Measurements from ENCODE around the gene CSRP1. TPM values are rescaled to one million over a fixed set of nuclear protein-coding genes. Genes with fewer than 3 reads are reported as not detected.

Gene CSRP1
- total RNA-seq, 1 donor from 2014 or later = 11.4 TPM

DNA sequence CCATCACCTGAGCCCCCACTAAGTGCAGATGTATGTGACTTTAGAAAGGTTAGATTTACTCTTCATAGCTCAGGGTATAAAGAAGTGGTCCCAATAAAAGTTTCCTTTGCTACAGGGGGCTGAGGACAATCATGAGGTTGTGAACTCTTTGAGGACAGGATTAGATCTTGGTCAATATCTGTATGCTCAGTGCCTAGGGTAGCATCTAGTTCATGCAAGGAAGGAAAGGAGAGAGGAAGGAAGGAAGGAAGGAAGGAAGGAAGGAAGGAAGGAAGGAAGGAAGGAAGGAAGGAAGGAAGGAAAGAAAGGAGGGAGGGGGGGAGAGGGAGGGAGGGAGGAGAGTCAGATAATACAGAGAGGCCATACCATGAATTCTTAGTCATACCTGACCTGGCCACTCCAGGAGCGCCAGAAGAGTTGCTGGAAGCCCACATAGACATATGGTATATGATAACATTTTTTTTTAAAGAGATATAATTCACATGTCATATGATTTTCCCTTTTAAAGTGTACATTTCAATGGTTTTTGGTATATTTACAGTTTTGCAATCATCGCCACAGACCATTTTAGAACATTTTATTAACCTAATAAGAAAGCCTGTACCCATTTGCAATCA is 9.7 kb upstream of the CSRP1 start:
- Mint-ChIP-seq H3K27me3 (ENCODE audit: low read depth) (no peaks in the 10 kb centered on the region), H3K9me3 (no peaks in the 10 kb centered on the region), H3K36me3 (no peaks in the 10 kb centered on the region), H3K4me3 (no peak overlapping the region), H3K4me1 (peaks cover 75% of the 10 kb centered on the region), H3K27ac (peak overlapping the region; percentile 98)
- no peak for DNase-seq (ENCODE audit: low spot score in 2 of 2, unreplicated experiment in 2 of 2)
- TF ChIP-seq, protein P1, sequence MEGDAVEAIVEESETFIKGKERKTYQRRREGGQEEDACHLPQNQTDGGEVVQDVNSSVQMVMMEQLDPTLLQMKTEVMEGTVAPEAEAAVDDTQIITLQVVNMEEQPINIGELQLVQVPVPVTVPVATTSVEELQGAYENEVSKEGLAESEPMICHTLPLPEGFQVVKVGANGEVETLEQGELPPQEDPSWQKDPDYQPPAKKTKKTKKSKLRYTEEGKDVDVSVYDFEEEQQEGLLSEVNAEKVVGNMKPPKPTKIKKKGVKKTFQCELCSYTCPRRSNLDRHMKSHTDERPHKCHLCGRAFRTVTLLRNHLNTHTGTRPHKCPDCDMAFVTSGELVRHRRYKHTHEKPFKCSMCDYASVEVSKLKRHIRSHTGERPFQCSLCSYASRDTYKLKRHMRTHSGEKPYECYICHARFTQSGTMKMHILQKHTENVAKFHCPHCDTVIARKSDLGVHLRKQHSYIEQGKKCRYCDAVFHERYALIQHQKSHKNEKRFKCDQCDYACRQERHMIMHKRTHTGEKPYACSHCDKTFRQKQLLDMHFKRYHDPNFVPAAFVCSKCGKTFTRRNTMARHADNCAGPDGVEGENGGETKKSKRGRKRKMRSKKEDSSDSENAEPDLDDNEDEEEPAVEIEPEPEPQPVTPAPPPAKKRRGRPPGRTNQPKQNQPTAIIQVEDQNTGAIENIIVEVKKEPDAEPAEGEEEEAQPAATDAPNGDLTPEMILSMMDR (IDR thresholded peaks at IDR 0.05; ENCODE audit: unreplicated experiment) = no peak

DNA sequence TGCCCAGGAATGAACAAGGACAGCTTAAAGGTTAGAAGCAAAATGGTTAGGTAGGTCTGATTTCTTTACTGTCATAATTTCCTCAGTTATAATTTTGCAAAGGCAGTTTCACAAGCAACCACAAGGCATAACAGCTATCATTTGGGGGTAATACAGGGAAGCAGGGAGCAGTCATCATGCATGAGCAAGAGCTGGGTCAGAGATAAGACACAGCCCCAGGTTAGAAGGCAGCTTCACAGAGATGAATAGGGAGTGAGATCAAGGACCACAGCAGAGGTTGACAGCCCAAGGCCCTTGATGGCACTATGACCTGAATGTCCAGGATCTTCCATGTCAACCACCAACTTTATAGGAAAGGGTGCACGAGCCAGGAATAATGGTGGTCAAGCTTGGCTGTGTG is 9.0 kb upstream of the CSRP1 start:
- Mint-ChIP-seq H3K27ac (peak overlapping the region; percentile 98), H3K9me3 (no peaks in the 10 kb centered on the region), H3K4me1 (peaks cover 81% of the 10 kb centered on the region), H3K27me3 (ENCODE audit: low read depth) (no peaks in the 10 kb centered on the region), H3K4me3 (no peak overlapping the region), H3K36me3 (no peaks in the 10 kb centered on the region)
- DNase-seq (ENCODE audit: low spot score in 2 of 2, unreplicated experiment in 2 of 2) = no peak
- TF ChIP-seq, protein P1 (IDR thresholded peaks at IDR 0.05; ENCODE audit: unreplicated experiment) = no peak

DNA sequence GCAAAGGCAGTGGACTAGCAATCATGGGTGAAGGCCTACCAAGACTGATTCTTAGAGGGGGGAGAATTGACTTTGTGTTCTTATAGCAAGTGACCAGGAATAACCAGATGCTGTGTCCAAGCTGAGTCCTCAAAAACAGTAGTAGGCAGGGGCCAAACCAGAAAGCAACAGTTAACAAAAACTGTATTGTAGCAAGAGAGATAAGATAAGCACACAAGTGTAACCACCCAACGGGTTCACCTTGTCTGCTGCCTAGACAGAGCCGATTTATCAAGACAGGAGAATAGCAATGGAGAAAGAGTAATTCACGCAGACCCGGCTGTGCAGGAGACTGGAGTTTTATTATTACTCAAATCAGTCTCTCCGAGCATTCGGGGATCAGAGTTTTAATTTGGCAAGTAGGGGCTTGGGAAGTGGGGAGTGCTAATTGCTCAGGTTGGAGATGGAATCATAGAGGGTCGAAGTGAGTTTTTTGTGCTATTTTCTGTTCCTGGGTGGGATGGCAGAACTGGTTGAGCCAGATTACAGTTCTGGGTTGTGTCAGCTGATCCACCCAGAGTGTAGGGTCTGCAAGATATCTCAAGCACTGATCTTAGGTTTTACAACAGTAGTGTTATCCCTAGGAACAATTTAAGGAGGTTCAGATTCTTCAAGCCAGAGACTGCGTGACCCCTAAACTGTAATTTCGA is 8.3 kb upstream of the CSRP1 start:
- Mint-ChIP-seq H3K27me3 (ENCODE audit: low read depth) (no peaks in the 10 kb centered on the region), H3K27ac (peak overlapping the region; percentile 98), H3K4me1 (peaks cover 79% of the 10 kb centered on the region), H3K9me3 (no peaks in the 10 kb centered on the region), H3K4me3 (peak overlapping the region; percentile 6), H3K36me3 (no peaks in the 10 kb centered on the region)
- TF ChIP-seq, protein P1 (IDR thresholded peaks at IDR 0.05; ENCODE audit: unreplicated experiment) = no peak
- DNase-seq (ENCODE audit: low spot score in 2 of 2, unreplicated experiment in 2 of 2) = no peak

DNA sequence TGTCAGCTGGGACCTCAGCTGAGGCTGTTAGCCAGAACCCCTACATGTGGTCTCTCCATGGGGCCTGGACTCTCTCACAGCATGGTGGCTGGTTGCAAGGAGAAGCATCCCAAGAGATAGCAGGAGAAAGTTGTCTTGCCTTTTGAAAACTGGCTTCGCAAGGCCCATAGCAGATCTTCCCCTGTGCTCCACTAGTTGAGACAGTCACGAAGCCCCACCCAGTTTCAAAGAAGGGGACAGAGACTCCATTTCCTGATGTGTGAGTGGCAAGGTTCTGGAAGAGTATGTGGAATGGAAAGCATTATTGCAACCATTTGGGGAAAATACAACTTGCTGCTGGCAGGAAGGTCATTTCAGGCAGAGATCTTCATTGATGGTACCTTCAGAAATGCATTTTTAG is 7.5 kb upstream of the CSRP1 start:
- no peak for DNase-seq (ENCODE audit: low spot score in 2 of 2, unreplicated experiment in 2 of 2)
- Mint-ChIP-seq H3K36me3 (no peaks in the 10 kb centered on the region), H3K9me3 (no peaks in the 10 kb centered on the region), H3K27me3 (ENCODE audit: low read depth) (no peaks in the 10 kb centered on the region), H3K4me1 (peaks cover 83% of the 10 kb centered on the region), H3K4me3 (no peak overlapping the region), H3K27ac (peak overlapping the region; percentile 98)
- TF ChIP-seq, protein P1 (IDR thresholded peaks at IDR 0.05; ENCODE audit: unreplicated experiment) = no peak

DNA sequence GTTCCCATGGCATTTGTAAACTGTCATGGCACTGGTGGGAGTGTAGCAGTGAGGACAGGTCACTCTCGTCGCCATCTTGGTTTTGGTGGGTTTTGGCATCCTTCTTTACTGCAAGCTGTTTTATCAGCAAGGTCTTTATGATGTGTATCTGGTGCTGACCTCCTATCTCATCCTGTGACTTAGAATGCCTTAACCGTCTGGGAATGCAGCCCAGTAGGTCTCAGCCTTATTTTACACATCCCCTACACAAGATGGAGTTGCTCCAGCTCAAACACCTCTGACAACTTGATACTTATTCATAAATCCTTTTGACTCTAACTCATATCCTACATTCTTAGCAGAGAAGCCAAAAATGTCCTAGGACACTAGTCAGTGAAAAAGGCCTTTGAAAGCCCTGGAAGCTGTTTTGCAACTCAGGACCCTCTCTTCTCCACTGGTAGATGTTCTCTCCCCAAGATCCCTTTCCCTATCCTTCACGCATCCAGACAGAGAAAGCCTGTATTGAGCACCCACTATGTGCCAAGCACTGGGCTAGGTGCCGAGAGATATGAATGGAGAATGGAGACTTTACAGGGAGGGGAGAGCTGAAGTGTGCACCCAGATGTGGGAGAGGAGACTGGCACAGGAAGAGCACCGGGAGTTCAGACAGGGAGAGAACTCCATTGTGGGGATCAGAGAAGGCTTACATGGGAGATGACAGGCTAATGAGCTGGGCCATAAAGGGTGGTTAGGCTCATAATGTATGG is 6.7 kb upstream of the CSRP1 start:
- H3K4me3 Mint-ChIP-seq = no peak overlapping the region
- peak overlapping the region; percentile 98 for H3K27ac Mint-ChIP-seq
- H3K4me1 Mint-ChIP-seq = peaks cover 88% of the 10 kb centered on the region

More for the DNA sequence above, 6.7 kb upstream of the CSRP1 start:
- Mint-ChIP-seq H3K9me3 (no peaks in the 10 kb centered on the region), H3K27me3 (ENCODE audit: low read depth) (no peaks in the 10 kb centered on the region), H3K36me3 (no peaks in the 10 kb centered on the region)
- TF ChIP-seq, protein P1 (IDR thresholded peaks at IDR 0.05; ENCODE audit: unreplicated experiment) = no peak
- no peak for DNase-seq (ENCODE audit: low spot score in 2 of 2, unreplicated experiment in 2 of 2)

Measured in mesothelial cell of epicardium (in vitro differentiated cells).